Measurements from ENCODE around the gene SLC25A34.
"Not testable (repeated sequence)": the region's sequence is repeated elsewhere in the genome, so short reads cannot be mapped to it uniquely, and the experiment has no call there.

Gene SLC25A34

GRCh38 chr1:15736038-15736891 is at the start of gene SLC25A34:
SLC25A34 (plus strand) TSS chr1:15736258; CDS start chr1:15736486, 228 bp downstream.
- no peaks in the 10 kb centered on the region for H3K27me3 ChIP-seq (ENCODE audit: control insufficient read depth, insufficient read depth, low read length)
- H3K27ac ChIP-seq (ENCODE audit: low read depth, low read length): no peak within 1 kb of the TSS
- H3K36me3 ChIP-seq (ENCODE audit: control insufficient read depth, insufficient read depth, low read length): peaks cover 33% of the 10 kb centered on the region
- H3K4me3 ChIP-seq (ENCODE audit: low read depth, low read length): no peak within 1 kb of the TSS
- no peaks in the 10 kb centered on the region for H3K9me3 ChIP-seq (ENCODE audit: control insufficient read depth, insufficient read depth, low read length)
- H3K9ac ChIP-seq (ENCODE audit: low read depth, low read length): no peak within 1 kb of the TSS
- no peaks in the 10 kb centered on the region for H3K4me1 ChIP-seq (ENCODE audit: control insufficient read depth, insufficient read depth, low read length)

- H3K9ac ChIP-seq (ENCODE audit: low read depth, low read length): no peak overlapping the region
- no peaks in the 10 kb centered on the region for H3K9me3 ChIP-seq (ENCODE audit: control insufficient read depth, insufficient read depth, low read length)
- no peaks in the 10 kb centered on the region for H3K36me3 ChIP-seq (ENCODE audit: control insufficient read depth, insufficient read depth, low read length)
- H3K27me3 ChIP-seq (ENCODE audit: control insufficient read depth, insufficient read depth, low read length): no peaks in the 10 kb centered on the region
- H3K4me3 ChIP-seq (ENCODE audit: low read depth, low read length): no peak overlapping the region
- no peak overlapping the region for H3K27ac ChIP-seq (ENCODE audit: low read depth, low read length)
- peaks cover 12% of the 10 kb centered on the region for H3K4me1 ChIP-seq (ENCODE audit: control insufficient read depth, insufficient read depth, low read length)
Observed at GRCh38 chr1:15687446-15687845, 48.6 kb upstream of the SLC25A34 start.

DNA sequence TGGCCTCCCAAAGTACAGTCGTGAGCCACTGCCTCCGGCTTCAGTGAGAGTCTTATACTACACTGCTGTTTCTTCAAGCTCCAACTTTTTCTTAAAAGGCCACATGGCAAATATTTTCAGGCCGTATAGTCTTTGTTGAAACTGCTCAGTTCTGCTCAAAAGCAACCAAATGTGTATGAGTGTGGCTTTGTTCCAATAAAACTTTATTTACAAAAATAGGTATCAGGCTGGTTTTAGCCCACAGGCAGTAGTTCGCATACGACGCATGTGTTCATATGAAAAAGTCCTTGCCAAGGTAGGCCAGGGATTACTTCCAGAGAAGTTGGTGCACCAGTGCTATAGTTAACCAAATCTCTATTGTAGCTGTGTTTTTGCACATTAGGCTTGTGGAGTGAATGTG is 45.7 kb upstream of the SLC25A34 start:
- Histone ChIP-seq H3K9me3 (ENCODE audit: control insufficient read depth, insufficient read depth, low read length) (no peaks in the 10 kb centered on the region), H3K4me1 (ENCODE audit: control insufficient read depth, insufficient read depth, low read length) (peaks cover 8% of the 10 kb centered on the region), H3K4me3 (ENCODE audit: low read depth, low read length) (no peak overlapping the region), H3K27me3 (ENCODE audit: control insufficient read depth, insufficient read depth, low read length) (no peaks in the 10 kb centered on the region), H3K36me3 (ENCODE audit: control insufficient read depth, insufficient read depth, low read length) (no peaks in the 10 kb centered on the region), H3K27ac (ENCODE audit: low read depth, low read length) (no peak overlapping the region), H3K9ac (ENCODE audit: low read depth, low read length) (no peak overlapping the region)

DNA sequence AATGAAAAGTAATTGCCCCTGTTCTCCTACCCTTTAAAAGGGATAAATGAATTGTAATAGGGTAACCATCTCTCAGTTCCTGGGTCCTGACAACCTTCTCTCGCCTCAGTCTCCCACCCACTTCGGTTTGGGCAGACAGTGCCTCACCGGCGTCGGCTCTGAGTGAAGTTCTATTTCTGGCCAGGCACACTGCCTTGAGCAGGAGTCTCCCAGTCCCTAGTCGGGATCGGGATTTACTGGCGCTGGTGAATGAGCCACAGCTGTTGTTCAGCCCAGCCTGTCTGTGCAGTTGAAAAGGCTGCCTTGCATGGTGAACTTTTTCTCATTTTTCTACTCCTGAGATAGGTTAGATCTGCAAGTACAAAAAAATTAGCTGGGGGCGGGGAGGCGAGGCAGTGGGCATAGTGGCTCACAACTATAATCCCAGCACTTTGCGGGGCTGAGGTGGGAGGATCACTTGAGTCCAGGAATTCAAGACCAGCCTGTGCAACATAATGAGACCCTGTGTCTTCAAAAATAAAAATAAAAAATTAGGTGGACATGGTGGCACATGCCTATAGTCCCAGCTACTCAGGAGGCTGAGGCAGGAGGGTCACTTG is 44.5 kb upstream of the SLC25A34 start:
- H3K27me3 ChIP-seq (ENCODE audit: control insufficient read depth, insufficient read depth, low read length): no peaks in the 10 kb centered on the region
- no peak overlapping the region for H3K9ac ChIP-seq (ENCODE audit: low read depth, low read length)
- H3K9me3 ChIP-seq (ENCODE audit: control insufficient read depth, insufficient read depth, low read length): no peaks in the 10 kb centered on the region
- H3K4me1 ChIP-seq (ENCODE audit: control insufficient read depth, insufficient read depth, low read length): no peaks in the 10 kb centered on the region
- H3K4me3 ChIP-seq (ENCODE audit: low read depth, low read length): no peak overlapping the region
- H3K36me3 ChIP-seq (ENCODE audit: control insufficient read depth, insufficient read depth, low read length): no peaks in the 10 kb centered on the region
- H3K27ac ChIP-seq (ENCODE audit: low read depth, low read length): no peak overlapping the region

DNA sequence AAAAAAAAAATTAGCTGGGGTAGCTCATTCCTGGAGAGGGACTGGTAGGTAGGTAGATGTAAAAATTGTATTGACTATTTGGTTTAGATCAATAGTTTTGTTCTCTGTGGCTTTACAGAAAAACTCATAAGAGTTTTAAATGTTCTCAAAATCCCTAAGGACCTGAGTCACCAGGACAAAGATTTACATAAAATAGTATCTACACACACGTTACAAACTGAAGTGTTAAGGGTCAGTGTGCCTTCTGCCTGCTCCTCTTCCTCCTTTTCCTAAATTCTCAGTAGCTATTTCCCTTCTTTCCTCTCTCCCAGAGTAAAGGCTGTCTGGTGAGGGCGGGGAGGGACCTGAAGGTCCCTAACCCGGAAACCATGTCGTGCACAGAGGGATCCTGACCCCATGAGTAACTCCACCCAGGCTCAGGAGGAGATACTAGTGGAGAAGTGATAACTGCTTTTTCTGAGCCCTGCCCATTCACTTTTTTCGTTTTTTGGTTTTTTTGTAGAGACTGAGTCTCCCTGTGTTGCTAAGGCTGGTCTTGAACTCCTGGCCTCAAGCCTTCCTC is 43.9 kb upstream of the SLC25A34 start:
- no peaks in the 10 kb centered on the region for H3K9me3 ChIP-seq (ENCODE audit: control insufficient read depth, insufficient read depth, low read length)
- H3K36me3 ChIP-seq (ENCODE audit: control insufficient read depth, insufficient read depth, low read length): 0 out of 2 replicates have a peak, but pooled peaks cover 5% of the 10 kb centered on the region
- no peak overlapping the region for H3K27ac ChIP-seq (ENCODE audit: low read depth, low read length)
- no peaks in the 10 kb centered on the region for H3K4me1 ChIP-seq (ENCODE audit: control insufficient read depth, insufficient read depth, low read length)
- no peak overlapping the region for H3K9ac ChIP-seq (ENCODE audit: low read depth, low read length)
- no peaks in the 10 kb centered on the region for H3K27me3 ChIP-seq (ENCODE audit: control insufficient read depth, insufficient read depth, low read length)
- no peak overlapping the region for H3K4me3 ChIP-seq (ENCODE audit: low read depth, low read length)

GRCh38 chr1:15693371-15693770 is 42.7 kb upstream of the SLC25A34 start:
- no peaks in the 10 kb centered on the region for H3K4me1 ChIP-seq (ENCODE audit: control insufficient read depth, insufficient read depth, low read length)
- H3K27ac ChIP-seq (ENCODE audit: low read depth, low read length): no peak overlapping the region
- H3K27me3 ChIP-seq (ENCODE audit: control insufficient read depth, insufficient read depth, low read length): no peaks in the 10 kb centered on the region
- no peak overlapping the region for H3K9ac ChIP-seq (ENCODE audit: low read depth, low read length)
- no peaks in the 10 kb centered on the region for H3K9me3 ChIP-seq (ENCODE audit: control insufficient read depth, insufficient read depth, low read length)
- H3K4me3 ChIP-seq (ENCODE audit: low read depth, low read length): no peak overlapping the region
- 0 out of 2 replicates have a peak, but pooled peaks cover 5% of the 10 kb centered on the region for H3K36me3 ChIP-seq (ENCODE audit: control insufficient read depth, insufficient read depth, low read length)

- Histone ChIP-seq H3K4me3 (ENCODE audit: low read depth, low read length) (no peak overlapping the region), H3K9ac (ENCODE audit: low read depth, low read length) (no peak overlapping the region), H3K9me3 (ENCODE audit: control insufficient read depth, insufficient read depth, low read length) (no peaks in the 10 kb centered on the region), H3K27me3 (ENCODE audit: control insufficient read depth, insufficient read depth, low read length) (no peaks in the 10 kb centered on the region), H3K36me3 (ENCODE audit: control insufficient read depth, insufficient read depth, low read length) (0 out of 2 replicates have a peak, but pooled peaks cover 5% of the 10 kb centered on the region), H3K27ac (ENCODE audit: low read depth, low read length) (no peak overlapping the region), H3K4me1 (ENCODE audit: control insufficient read depth, insufficient read depth, low read length) (no peaks in the 10 kb centered on the region)
Observed at GRCh38 chr1:15696956-15697521, 39.0 kb upstream of the SLC25A34 start.

- no peaks in the 10 kb centered on the region for H3K27me3 ChIP-seq (ENCODE audit: control insufficient read depth, insufficient read depth, low read length)
- no peak overlapping the region for H3K27ac ChIP-seq (ENCODE audit: low read depth, low read length)
- no peaks in the 10 kb centered on the region for H3K4me1 ChIP-seq (ENCODE audit: control insufficient read depth, insufficient read depth, low read length)
- H3K9me3 ChIP-seq (ENCODE audit: control insufficient read depth, insufficient read depth, low read length): no peaks in the 10 kb centered on the region
- H3K36me3 ChIP-seq (ENCODE audit: control insufficient read depth, insufficient read depth, low read length): 0 out of 2 replicates have a peak, but pooled peaks cover 5% of the 10 kb centered on the region
- H3K9ac ChIP-seq (ENCODE audit: low read depth, low read length): no peak overlapping the region
- H3K4me3 ChIP-seq (ENCODE audit: low read depth, low read length): no peak overlapping the region
Observed at GRCh38 chr1:15698201-15698600, 37.9 kb upstream of the SLC25A34 start.

DNA sequence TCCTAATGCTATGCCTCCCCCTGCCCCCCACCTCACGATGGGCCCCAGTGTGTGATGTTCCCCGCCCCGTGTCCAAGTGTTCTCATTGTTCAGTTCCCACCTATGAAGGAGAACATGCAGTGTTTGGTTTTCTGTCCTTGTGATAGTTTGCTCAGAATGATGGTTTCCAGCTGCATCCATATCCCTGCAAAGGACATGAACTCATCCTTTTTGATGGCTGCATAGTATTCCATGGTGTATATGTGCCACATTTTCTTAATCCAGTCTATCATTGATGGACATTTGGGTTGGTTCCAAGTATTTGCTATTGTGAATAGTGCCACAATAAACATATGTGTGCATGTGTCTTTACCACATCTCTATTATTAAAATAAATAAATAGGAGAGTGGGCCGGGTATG is 36.7 kb upstream of the SLC25A34 start:
- H3K9me3 ChIP-seq (ENCODE audit: control insufficient read depth, insufficient read depth, low read length); H3K27me3 ChIP-seq (ENCODE audit: control insufficient read depth, insufficient read depth, low read length); H3K9ac ChIP-seq (ENCODE audit: low read depth, low read length); H3K27ac ChIP-seq (ENCODE audit: low read depth, low read length); H3K4me1 ChIP-seq (ENCODE audit: control insufficient read depth, insufficient read depth, low read length); H3K36me3 ChIP-seq (ENCODE audit: control insufficient read depth, insufficient read depth, low read length); H3K4me3 ChIP-seq (ENCODE audit: low read depth, low read length): not testable (repeated sequence)

DNA sequence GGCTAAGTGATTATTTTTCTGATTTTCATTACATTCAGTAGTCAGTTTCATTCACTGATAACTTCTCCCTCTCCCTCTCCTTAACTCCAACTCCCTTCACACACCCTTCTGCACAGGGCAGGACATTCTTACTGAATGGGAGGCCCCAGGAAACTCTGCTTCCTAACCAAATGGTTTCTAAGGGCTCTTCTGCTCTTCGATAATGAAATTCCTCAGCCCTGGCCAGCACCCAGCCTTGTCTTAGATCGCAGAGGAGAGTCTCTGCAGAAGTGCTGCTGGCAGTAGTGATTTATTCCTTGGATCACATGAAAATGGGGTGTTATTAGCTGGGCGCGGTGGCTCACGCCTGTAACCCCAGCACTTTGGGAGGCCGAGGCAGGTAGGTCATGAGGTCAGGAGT is 35.5 kb upstream of the SLC25A34 start:
- Histone ChIP-seq H3K27me3 (ENCODE audit: control insufficient read depth, insufficient read depth, low read length) (no peaks in the 10 kb centered on the region), H3K9me3 (ENCODE audit: control insufficient read depth, insufficient read depth, low read length) (no peaks in the 10 kb centered on the region), H3K4me1 (ENCODE audit: control insufficient read depth, insufficient read depth, low read length) (no peaks in the 10 kb centered on the region), H3K27ac (ENCODE audit: low read depth, low read length) (no peak overlapping the region), H3K4me3 (ENCODE audit: low read depth, low read length) (no peak overlapping the region), H3K9ac (ENCODE audit: low read depth, low read length) (no peak overlapping the region), H3K36me3 (ENCODE audit: control insufficient read depth, insufficient read depth, low read length) (peaks cover 9% of the 10 kb centered on the region; the same call in 1 of the 2 replicates)

DNA sequence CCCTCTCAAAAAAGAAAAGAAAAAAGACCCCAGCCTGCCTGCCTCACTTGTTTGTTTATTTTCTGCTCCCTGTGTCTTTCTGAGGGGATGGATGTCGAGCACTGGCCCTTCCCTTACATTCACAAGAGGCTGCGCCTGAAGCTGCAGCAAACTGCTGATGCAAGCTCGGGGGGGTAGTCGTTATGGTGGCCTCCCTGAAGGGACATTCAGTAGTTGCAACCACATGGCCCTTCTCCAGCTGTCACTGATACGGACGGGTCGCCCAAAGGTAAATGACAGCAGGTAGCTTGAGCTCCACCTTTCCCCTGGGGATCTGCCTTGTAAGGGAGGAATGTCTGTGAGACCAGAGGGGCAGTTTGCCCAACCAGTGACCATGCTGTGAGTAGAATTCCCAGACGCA is 34.3 kb upstream of the SLC25A34 start:
- Histone ChIP-seq H3K9ac (ENCODE audit: low read depth, low read length) (no peak overlapping the region), H3K27ac (ENCODE audit: low read depth, low read length) (no peak overlapping the region), H3K9me3 (ENCODE audit: control insufficient read depth, insufficient read depth, low read length) (no peaks in the 10 kb centered on the region), H3K4me3 (ENCODE audit: low read depth, low read length) (no peak overlapping the region), H3K27me3 (ENCODE audit: control insufficient read depth, insufficient read depth, low read length) (no peaks in the 10 kb centered on the region), H3K4me1 (ENCODE audit: control insufficient read depth, insufficient read depth, low read length) (no peaks in the 10 kb centered on the region), H3K36me3 (ENCODE audit: control insufficient read depth, insufficient read depth, low read length) (peaks cover 11% of the 10 kb centered on the region; the same call in 1 of the 2 replicates)
